GM12874 (cell line): ENCODE measurements around the gene CAMKK2.

Experiments
- CTCF ChIP-seq: IDR thresholded peaks from 2 replicates; pipeline ENCODE4 v1.5.1; 2011; ENCODE audit warnings: low read depth, mild to moderate bottlenecking, control low read depth, low read length, moderate library complexity; ENCODE audit not compliant: insufficient read depth

CAMKK2 gene

GRCh38 chr12:121236776-121237175 is 59.7 kb downstream of the CAMKK2 start:
- TF ChIP-seq CTCF, result no peak

- no peak for TF ChIP-seq CTCF
Observed at GRCh38 chr12:121233628-121234020, 62.9 kb downstream of the CAMKK2 start.

GRCh38 chr12:121232977-121233627 is 63.4 kb downstream of the CAMKK2 start:
- TF ChIP-seq CTCF, result no peak

- no peak for TF ChIP-seq CTCF
Observed at GRCh38 chr12:121232163-121232562, 64.3 kb downstream of the CAMKK2 start.

- no peak for TF ChIP-seq CTCF
Observed at GRCh38 chr12:121230538-121230907, 66.0 kb downstream of the CAMKK2 start.

- TF ChIP-seq CTCF, result peak; percentile 86
Observed at GRCh38 chr12:121229826-121230537, 66.5 kb downstream of the CAMKK2 start.

GRCh38 chr12:121228919-121229665 is 67.4 kb downstream of the CAMKK2 start:
- no peak for TF ChIP-seq CTCF
